DOHH2 (cell line): ENCODE measurements around the gene ZMYND8.
"Not testable (repeated sequence)": the region's sequence is repeated elsewhere in the genome, so short reads cannot be mapped to it uniquely, and the experiment has no call there.

Experiments used
- EZH2phosphoT487 ChIP-seq: fragments of 200-600 bp; sonication (generic); IDR thresholded peaks from 2 replicates; pipeline ENCODE4 v1.6.1; 2017; ENCODE audit warnings: borderline replicate concordance, mild to moderate bottlenecking, antibody characterized with exemption, low read length, moderate library complexity, mixed read lengths
- TF ChIP-seq, protein P1 (sequence below): fragments of 200-600 bp; sonication (generic); IDR thresholded peaks from one replicate; pipeline ENCODE4 v1.5.1; 2014; ENCODE audit warnings: antibody characterized with exemption, mild to moderate bottlenecking, low read depth, low read length; ENCODE audit not compliant: poor library complexity, severe bottlenecking

DNA sequence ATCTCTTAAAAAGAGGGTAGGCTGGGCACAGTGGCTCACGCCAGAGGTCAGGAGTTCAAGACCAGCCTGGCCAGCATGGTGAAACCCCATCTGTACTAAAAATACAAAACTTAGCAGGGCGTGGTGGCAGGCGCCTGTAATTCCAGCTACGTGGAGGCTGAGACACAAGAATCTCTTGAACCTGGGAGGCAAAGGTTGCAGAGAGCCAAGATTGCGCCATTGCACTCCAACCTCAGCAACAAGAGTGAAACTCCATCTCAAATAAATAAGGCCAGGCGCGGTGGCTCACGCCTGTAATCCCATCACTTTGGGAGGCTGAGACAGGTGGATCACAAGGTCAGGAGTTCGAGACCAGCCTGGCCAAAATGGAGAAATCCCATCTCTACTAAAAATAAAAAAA is 48.9 kb downstream of the ZMYND8 start:
- TF ChIP-seq, protein P1, sequence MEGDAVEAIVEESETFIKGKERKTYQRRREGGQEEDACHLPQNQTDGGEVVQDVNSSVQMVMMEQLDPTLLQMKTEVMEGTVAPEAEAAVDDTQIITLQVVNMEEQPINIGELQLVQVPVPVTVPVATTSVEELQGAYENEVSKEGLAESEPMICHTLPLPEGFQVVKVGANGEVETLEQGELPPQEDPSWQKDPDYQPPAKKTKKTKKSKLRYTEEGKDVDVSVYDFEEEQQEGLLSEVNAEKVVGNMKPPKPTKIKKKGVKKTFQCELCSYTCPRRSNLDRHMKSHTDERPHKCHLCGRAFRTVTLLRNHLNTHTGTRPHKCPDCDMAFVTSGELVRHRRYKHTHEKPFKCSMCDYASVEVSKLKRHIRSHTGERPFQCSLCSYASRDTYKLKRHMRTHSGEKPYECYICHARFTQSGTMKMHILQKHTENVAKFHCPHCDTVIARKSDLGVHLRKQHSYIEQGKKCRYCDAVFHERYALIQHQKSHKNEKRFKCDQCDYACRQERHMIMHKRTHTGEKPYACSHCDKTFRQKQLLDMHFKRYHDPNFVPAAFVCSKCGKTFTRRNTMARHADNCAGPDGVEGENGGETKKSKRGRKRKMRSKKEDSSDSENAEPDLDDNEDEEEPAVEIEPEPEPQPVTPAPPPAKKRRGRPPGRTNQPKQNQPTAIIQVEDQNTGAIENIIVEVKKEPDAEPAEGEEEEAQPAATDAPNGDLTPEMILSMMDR: not testable (repeated sequence)
- not testable (repeated sequence) for TF ChIP-seq EZH2phosphoT487
